Skeletal muscle cell (primary cell): Measurements from ENCODE around the gene ASTE1.
"Not testable (repeated sequence)": the region's sequence is repeated elsewhere in the genome, so short reads cannot be mapped to it uniquely, and the experiment has no call there.

Experiments
- DNase-seq: peaks from one replicate; pipeline ENCODE4 v3.0.0-alpha.2; 2010; ENCODE audit warnings: low read depth
- H3K4me3 ChIP-seq: 2 replicates; pipeline ENCODE4 v1.5.1; 2011; ENCODE audit warnings: low read depth, mild to moderate bottlenecking, control low read depth, low read length, moderate library complexity

The ASTE1 gene

GRCh38 chr3:131020122-131020693, 6.4 kb downstream of the ASTE1 start:
- no peak overlapping the region for H3K4me3 ChIP-seq
- DNase-seq: no peak

- no peak for DNase-seq
- no peak overlapping the region for H3K4me3 ChIP-seq
Observed at GRCh38 chr3:131018970-131019369, 7.7 kb downstream of the ASTE1 start.

GRCh38 chr3:131009698-131010097, 16.9 kb downstream of the ASTE1 start:
- H3K4me3 ChIP-seq: no peak overlapping the region
- DNase-seq: no peak

GRCh38 chr3:131008326-131008725, 18.3 kb downstream of the ASTE1 start:
- no peak for DNase-seq
- H3K4me3 ChIP-seq: no peak overlapping the region

GRCh38 chr3:131007782-131008181, 18.8 kb downstream of the ASTE1 start:
- no peak for DNase-seq
- H3K4me3 ChIP-seq: no peak overlapping the region

- no peak for DNase-seq
- H3K4me3 ChIP-seq: no peak overlapping the region
Observed at GRCh38 chr3:131007256-131007655, 19.4 kb downstream of the ASTE1 start.

GRCh38 chr3:131004603-131005002, 22.0 kb downstream of the ASTE1 start:
- H3K4me3 ChIP-seq: no peak overlapping the region
- DNase-seq: no peak

GRCh38 chr3:131001071-131001470, 25.6 kb downstream of the ASTE1 start:
- no peak for DNase-seq
- H3K4me3 ChIP-seq: no peak overlapping the region

- peak; percentile 23 for DNase-seq
- H3K4me3 ChIP-seq: no peak overlapping the region
Observed at GRCh38 chr3:130997289-130997688, 29.3 kb downstream of the ASTE1 start.

GRCh38 chr3:130992344-130992743, 34.3 kb downstream of the ASTE1 start:
- no peak overlapping the region for H3K4me3 ChIP-seq
- DNase-seq: no peak

GRCh38 chr3:130991126-130991525, 35.5 kb downstream of the ASTE1 start:
- H3K4me3 ChIP-seq: no peak overlapping the region
- DNase-seq: no peak

GRCh38 chr3:130990282-130990681, 36.3 kb downstream of the ASTE1 start:
- DNase-seq: no peak
- H3K4me3 ChIP-seq: no peak overlapping the region

GRCh38 chr3:130981469-130981868, 45.2 kb downstream of the ASTE1 start:
- no peak overlapping the region for H3K4me3 ChIP-seq
- no peak for DNase-seq

GRCh38 chr3:130979117-130979516, 47.5 kb downstream of the ASTE1 start:
- H3K4me3 ChIP-seq: no peak overlapping the region
- no peak for DNase-seq

- no peak overlapping the region for H3K4me3 ChIP-seq
- DNase-seq: no peak
Observed at GRCh38 chr3:130976706-130977105, 49.9 kb downstream of the ASTE1 start.

- no peak overlapping the region for H3K4me3 ChIP-seq
- DNase-seq: no peak
Observed at GRCh38 chr3:130975251-130975650, 51.4 kb downstream of the ASTE1 start.

- H3K4me3 ChIP-seq: no peak overlapping the region
- DNase-seq: no peak
Observed at GRCh38 chr3:130974201-130974600, 52.4 kb downstream of the ASTE1 start.

- no peak overlapping the region for H3K4me3 ChIP-seq
- DNase-seq: no peak
Observed at GRCh38 chr3:130973406-130973805, 53.2 kb downstream of the ASTE1 start.

GRCh38 chr3:130972592-130972991, 54.0 kb downstream of the ASTE1 start:
- not testable (repeated sequence) for H3K4me3 ChIP-seq, DNase-seq

GRCh38 chr3:130971208-130971607, 55.4 kb downstream of the ASTE1 start:
- no peak for DNase-seq
- H3K4me3 ChIP-seq: no peak overlapping the region

GRCh38 chr3:130969621-130970020, 57.0 kb downstream of the ASTE1 start:
- DNase-seq: no peak
- H3K4me3 ChIP-seq: no peak overlapping the region

- no peak overlapping the region for H3K4me3 ChIP-seq
- no peak for DNase-seq
Observed at GRCh38 chr3:130968221-130968620, 58.4 kb downstream of the ASTE1 start.
